ENCODE data around the gene UNKL.

UNKL gene

DNA sequence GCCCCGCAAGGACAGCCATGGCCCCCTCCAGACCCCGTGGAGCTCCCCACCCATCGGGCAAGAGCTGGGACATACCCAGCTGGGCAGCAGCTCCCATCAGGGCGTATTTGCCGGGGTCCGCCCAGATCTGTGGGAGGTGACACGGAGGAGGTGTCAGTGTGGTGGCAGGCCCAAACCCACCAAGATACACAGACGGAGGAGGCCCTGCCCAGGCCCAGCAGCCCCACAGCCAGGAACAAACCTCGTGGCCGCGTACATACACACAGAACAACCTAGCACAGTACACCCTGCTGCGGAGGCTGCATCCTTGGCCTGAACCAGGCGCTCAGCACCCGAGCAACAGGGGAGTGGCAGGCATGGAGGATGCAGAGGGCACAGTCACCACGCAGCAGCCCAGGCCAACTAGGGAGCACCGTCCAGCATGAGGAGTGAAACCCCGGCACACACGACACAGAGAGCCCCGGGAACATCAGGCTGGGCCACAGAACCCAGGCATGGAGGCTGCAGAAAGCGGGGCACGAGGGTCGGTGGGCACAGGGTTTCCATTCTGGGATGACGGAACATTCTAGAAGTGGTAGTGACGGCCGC is 34.8 kb upstream of the UNKL start (continued):
- TF ChIP-seq ZNF488 (tag by site-specific recombination; IDR thresholded peaks at IDR 0.05) (no peak), ZNF776 (tag by site-specific recombination; IDR thresholded peaks at IDR 0.05; ENCODE audit: borderline replicate concordance) (no peak), HIC1 (tag by site-specific recombination; IDR thresholded peaks at IDR 0.05) (no peak), ZNF670 (tag by site-specific recombination; IDR thresholded peaks at IDR 0.05; ENCODE audit: low read depth) (no peak), ZBTB7A (tag by site-specific recombination; IDR thresholded peaks at IDR 0.05; ENCODE audit: low read depth) (no peak), ZNF211 (tag by site-specific recombination; IDR thresholded peaks at IDR 0.05; ENCODE audit: low read depth) (no peak), GLIS2 (tag by site-specific recombination; IDR thresholded peaks at IDR 0.05) (no peak), ZNF221 (tag by site-specific recombination; IDR thresholded peaks at IDR 0.05; ENCODE audit: borderline replicate concordance) (no peak)

GRCh38 chr16:1448536-1449116 is 34.1 kb upstream of the UNKL start:
- Histone ChIP-seq H3K36me3 (ENCODE audit: control insufficient read depth in 2 of 2, insufficient read depth in 1 of 2, low read length in 2 of 2) (peaks cover 0 to 57% of the 10 kb centered on the region in 2 experiments; a peak in 1 of 3 replicates), H3K9me3 (ENCODE audit: control insufficient read depth, insufficient read depth, low read depth, low read length) (no peaks in the 10 kb centered on the region), H3K27ac (ENCODE audit: extremely low read depth, low read depth, low read length) (no peak overlapping the region), H3K4me1 (ENCODE audit: control insufficient read depth, insufficient read depth, low read length) (no peaks in the 10 kb centered on the region), H3K4me3 (ENCODE audit: low read depth, low read length) (no peak overlapping the region)
- TF ChIP-seq HOXA7 (CRISPR knock-in tag; IDR thresholded peaks at IDR 0.05; ENCODE audit: borderline replicate concordance) (no peak), PRDM1 (tag by site-specific recombination; IDR thresholded peaks at IDR 0.05) (no peak), ZNF292 (tag by site-specific recombination; IDR thresholded peaks at IDR 0.05; ENCODE audit: borderline replicate concordance, low read depth) (no peak)
- CTCF ChIA-PET: no interaction called here
- POLR2A ChIA-PET: no interaction called here

GRCh38 chr16:1447965-1448364 is 33.5 kb upstream of the UNKL start:
- TF ChIP-seq ZBTB10 (tag by site-specific recombination; IDR thresholded peaks at IDR 0.05): no peak
- no peak for TF ChIP-seq ZNF138 (tag by site-specific recombination; IDR thresholded peaks at IDR 0.05; ENCODE audit: borderline replicate concordance)
- no peak for TF ChIP-seq ZNF518A (tag by site-specific recombination; conservative IDR thresholded peaks at IDR 0.05; ENCODE audit: low read depth)
- H3K4me3 ChIP-seq (ENCODE audit: low read depth, low read length): no peak overlapping the region
- no peak overlapping the region for H3K27ac ChIP-seq (ENCODE audit: extremely low read depth, low read depth, low read length)
- H3K9me3 ChIP-seq (ENCODE audit: control insufficient read depth, insufficient read depth, low read depth, low read length): no peaks in the 10 kb centered on the region
- peaks cover 0 to 51% of the 10 kb centered on the region in 2 experiments; a peak in 1 of 3 replicates for H3K36me3 ChIP-seq (ENCODE audit: control insufficient read depth in 2 of 2, insufficient read depth in 1 of 2, low read length in 2 of 2)
- CTCF ChIA-PET: no interaction called here
- no peaks in the 10 kb centered on the region for H3K4me1 ChIP-seq (ENCODE audit: control insufficient read depth, insufficient read depth, low read length)
- POLR2A ChIA-PET: interaction anchor here (1.4 kb wide), 1 partner anchor 9 kb away, joined by 3 read pairs; no protein-coding TSS in a partner anchor
